H1 (cell line): Measurements from ENCODE around the gene ZNF280C. TPM values are rescaled to one million over a fixed set of nuclear protein-coding genes. Genes with fewer than 3 reads are reported as not detected.

ENCODE experiments used
- BCL11A ChIP-seq, 2 experiments: IDR thresholded peaks; one replicate each; pipeline ENCODE4 v1.6.1; 2011; ENCODE audit warnings: low read depth in 2 of 2, low read length in 2 of 2, mild to moderate bottlenecking in 2 of 2
- BRCA1 ChIP-seq: IDR thresholded peaks from 2 replicates; pipeline ENCODE4 v1.6.1; 2012; ENCODE audit warnings: low read depth, low read length, improper control_type of control experiment
- CHD2 ChIP-seq: IDR thresholded peaks from 2 replicates; pipeline ENCODE4 v1.6.1; 2012; ENCODE audit warnings: low read length, improper control_type of control experiment
- CHD7 ChIP-seq: fragments of 300-600 bp; sonication (generic); IDR thresholded peaks from 2 replicates; pipeline ENCODE4 v1.7.1; 2012; ENCODE audit warnings: low read length, moderate library complexity, mild to moderate bottlenecking, inconsistent platforms; ENCODE audit not compliant: insufficient replicate concordance
- CTBP2 ChIP-seq: IDR thresholded peaks from 2 replicates; pipeline ENCODE4 v1.7.0; 2011; ENCODE audit warnings: borderline replicate concordance, mild to moderate bottlenecking, moderate library complexity, mixed read lengths, low read length; ENCODE audit not compliant: insufficient read depth, insufficient read length
- NANOG ChIP-seq: IDR thresholded peaks from 2 replicates; pipeline ENCODE4 v1.6.1; 2011; ENCODE audit warnings: low read length, low read depth, mild to moderate bottlenecking, inconsistent platforms; ENCODE audit not compliant: insufficient read depth, poor library complexity, severe bottlenecking
- SIN3A ChIP-seq, 2 experiments: IDR thresholded peaks in 1 of 2; conservative IDR thresholded peaks in 1 of 2; 2 replicates each; pipeline ENCODE4 v1.6.1; 2011 to 2012; ENCODE audit warnings: low read length in 2 of 2, improper control_type of control experiment in 1 of 2, low read depth in 1 of 2, mild to moderate bottlenecking in 1 of 2
- TEAD4 ChIP-seq: IDR thresholded peaks from 2 replicates; pipeline ENCODE4 v1.6.1; 2012; ENCODE audit warnings: low read depth, low read length, inconsistent platforms, mixed read lengths
- polyA plus RNA-seq, 7 experiments: library from polyadenylated mRNA; depleted of rRNA in 3 of 7; stranded (reverse) in 5 of 7; unstranded in 2 of 7; fragments of >200 nt in 5 of 7; fragments of 200-250 nt in 2 of 7; gene quantifications; 1 replicate in 5 of 7; 2 replicates in 1 of 7; 4 replicates in 1 of 7; pipeline versions ENCODE4 v1.2.1 to v1.2.3, GENCODE V29; 2011 to 2013; ENCODE audit warnings: missing spikeins in 2 of 7, mixed read lengths in 2 of 7
- total RNA-seq: library from RNA; stranded (reverse); fragmentation: NEBNext Ultra II Directional; extraction: Animal tissue kit (Norgen Biotek cat#: 25700); gene quantifications from 2 replicates; pipeline ENCODE4 v1.2.1, GENCODE V29; 2021

ZNF280C gene
- total and polyA plus RNA-seq, 2 of the 8 experiments (the other 6 are each of a cell fraction or from before 2014, with no cell fraction given) = 8.4 to 13.4 TPM

- TF ChIP-seq CHD7 (no peak), BCL11A (IDR thresholded peaks at IDR 0.05; ENCODE audit: low read depth in 2 of 2, low read length in 2 of 2) (no peak), CTBP2 (no peak), TEAD4 (no peak), NANOG (no peak), CHD2 (no peak), SIN3A (conservative IDR thresholded peaks at IDR 0.05 in 1 of 2, IDR thresholded peaks at IDR 0.05 in 1 of 2; ENCODE audit: low read depth in 1 of 2, low read length in 2 of 2) (no peak), BRCA1 (no peak)
These were observed 55.3 kb downstream of the ZNF280C start (continued) for GRCh38 chrX:130213376-130213775.
